ENCODE results near the gene BMP8B. TPM values are rescaled to one million over a fixed set of nuclear protein-coding genes. Genes with fewer than 3 reads are reported as not detected.

The BMP8B gene
- total RNA-seq, 1 experiment from 2014 or later, result not detected

DNA sequence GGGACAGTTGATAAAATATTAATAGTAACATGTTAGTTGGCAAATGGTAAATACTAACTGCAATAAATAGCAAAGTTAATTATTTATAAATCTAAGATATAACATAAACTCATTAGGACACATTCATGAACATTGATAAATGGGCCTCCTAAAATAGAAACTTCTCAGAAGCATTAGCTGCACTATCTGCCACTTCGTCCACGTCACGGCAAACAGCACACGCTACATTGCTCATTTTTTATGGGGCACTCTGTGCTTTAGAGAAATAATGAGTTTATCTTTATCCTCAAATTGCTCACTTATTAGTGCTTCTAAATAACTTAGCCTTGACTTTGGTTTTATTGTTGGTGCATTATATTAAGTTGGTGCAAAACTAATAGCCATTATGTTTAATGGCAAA lies 81.2 kb downstream of the BMP8B start:
- H3K9ac ChIP-seq (ENCODE audit: low read length), result no peak overlapping the region
- H3K9me2 ChIP-seq (replicated peaks; ENCODE audit: insufficient read depth, low read length), result no peaks in the 10 kb centered on the region
- no peaks in the 10 kb centered on the region for H3K4me1 ChIP-seq (ENCODE audit: low read length)
- no peaks in the 10 kb centered on the region for H3K27me3 ChIP-seq (ENCODE audit: low read length)
- no peak for DNase-seq
- H4K20me1 ChIP-seq (ENCODE audit: insufficient read depth, low read depth, low read length), result no peaks in the 10 kb centered on the region
- no peaks in the 10 kb centered on the region for H3K36me3 ChIP-seq (ENCODE audit: insufficient read depth, low read length)
- H2AFZ ChIP-seq (ENCODE audit: low read length), result no peak overlapping the region
- no peak overlapping the region for H3K4me3 ChIP-seq (ENCODE audit: low read length)
- H3K9me3 ChIP-seq (ENCODE audit: low read length), result no peaks in the 10 kb centered on the region
- H3K4me2 ChIP-seq (ENCODE audit: low read depth, low read length, poor library complexity, severe bottlenecking), result no peak overlapping the region
- no peak overlapping the region for H3K27ac ChIP-seq (ENCODE audit: low read length)
- no peaks in the 10 kb centered on the region for H3K79me2 ChIP-seq (ENCODE audit: low read length)

Small RNA genes lying within 50 kb of the gene (small RNA-seq; reads per million reads assigned to genes)
- not detected for gene AL033527.1
- gene RNU7-121P, result not detected

Other genes with a start within 250 kb of the BMP8B start
- gene PABPC4, start 212.1 kb downstream of the BMP8B start, total RNA-seq (2014; rRNA removed; shearing (Covaris generic); ENCODE audit: low replicate concordance), result 128 and 180 TPM in 2 replicates
- not detected in 2 replicates for gene HEYL, start 149.2 kb downstream of the BMP8B start, total RNA-seq (2014; rRNA removed; shearing (Covaris generic); ENCODE audit: low replicate concordance)
- gene NT5C1A, start 116.8 kb downstream of the BMP8B start, total RNA-seq (2014; rRNA removed; shearing (Covaris generic); ENCODE audit: low replicate concordance), result 0.52 and 0.61 TPM in 2 replicates
- 0.15 TPM in 1 of 2 replicates, not detected in the other for gene HPCAL4, start 97.4 kb downstream of the BMP8B start, total RNA-seq (2014; rRNA removed; shearing (Covaris generic); ENCODE audit: low replicate concordance)
- gene PPIE, start 50.0 kb downstream of the BMP8B start, total RNA-seq (2014; rRNA removed; shearing (Covaris generic); ENCODE audit: low replicate concordance), result 21.3 and 25.3 TPM in 2 replicates
- not detected in 2 replicates for gene OXCT2, start 17.5 kb downstream of the BMP8B start, total RNA-seq (2014; rRNA removed; shearing (Covaris generic); ENCODE audit: low replicate concordance)
- 43.6 and 50.3 TPM in 2 replicates for gene TRIT1, start 94.6 kb upstream of the BMP8B start, total RNA-seq (2014; rRNA removed; shearing (Covaris generic); ENCODE audit: low replicate concordance)
- gene MYCL, start 113.1 kb upstream of the BMP8B start, total RNA-seq (2014; rRNA removed; shearing (Covaris generic); ENCODE audit: low replicate concordance), result 1.5 TPM in 2 replicates
- 11.6 and 20.8 TPM in 2 replicates for gene MFSD2A, start 166.3 kb upstream of the BMP8B start, total RNA-seq (2014; rRNA removed; shearing (Covaris generic); ENCODE audit: low replicate concordance)